HG03039 (cell line): ENCODE results near the gene KIAA1217.

ENCODE experiments used
- ATAC-seq: cut with Tn5 transposase; IDR thresholded peaks from one replicate; pipeline ENCODE4 v1.9.1; 2021; ENCODE audit warnings: mild to moderate bottlenecking, moderate library complexity; ENCODE audit not compliant: unreplicated experiment

The KIAA1217 gene

GRCh38 chr10:24570658-24571426, 361.9 kb downstream of the KIAA1217 start:
- ATAC-seq = no peak

GRCh38 chr10:24571870-24572450, 363.0 kb downstream of the KIAA1217 start:
- no peak for ATAC-seq

GRCh38 chr10:24574161-24574560, 365.2 kb downstream of the KIAA1217 start:
- no peak for ATAC-seq

GRCh38 chr10:24574578-24575155, 365.7 kb downstream of the KIAA1217 start:
- ATAC-seq = no peak

GRCh38 chr10:24575481-24576002, 366.6 kb downstream of the KIAA1217 start:
- no peak for ATAC-seq

GRCh38 chr10:24579448-24579847, 370.5 kb downstream of the KIAA1217 start:
- no peak for ATAC-seq

- ATAC-seq = no peak
Observed at GRCh38 chr10:24579906-24580305, 371.0 kb downstream of the KIAA1217 start.

GRCh38 chr10:24589265-24589664, 380.3 kb downstream of the KIAA1217 start:
- ATAC-seq = no peak

- ATAC-seq = no peak
Observed at GRCh38 chr10:24590697-24591457, 381.9 kb downstream of the KIAA1217 start.

GRCh38 chr10:24596217-24596930, 387.4 kb downstream of the KIAA1217 start:
- ATAC-seq = no peak

GRCh38 chr10:24597426-24597825, 388.5 kb downstream of the KIAA1217 start:
- ATAC-seq = no peak
